Subcutaneous adipose tissue (tissue), 4 donors: ENCODE results near the gene LYZ. TPM values are rescaled to one million over a fixed set of nuclear protein-coding genes. Genes with fewer than 3 reads are reported as not detected.

ENCODE experiments used
- CTCF ChIP-seq: fragments of 450-650 bp; IDR thresholded peaks from one replicate; pipeline ENCODE4 v1.5.1; 2016; ENCODE audit warnings: low read depth, mild to moderate bottlenecking, control low read depth, antibody characterized with exemption, moderate library complexity
- total RNA-seq, 4 donors: library from RNA; depleted of rRNA; stranded (reverse); fragments of >200 nt; gene quantifications; one replicate each; pipeline ENCODE4 v1.1.0, GENCODE V29; 2016

The LYZ gene
- total RNA-seq = 100 to 1,000 TPM in 2 of 4 donors, 10 to 100 TPM in 2; 47.7 to 744 (median 119) TPM

GRCh38 chr12:69348162-69348938 is at the start of gene LYZ:
Gene LYZ, plus strand, starts transcription at chr12:69348381. Its CDS starts 28 bp downstream, at chr12:69348409.
- TF ChIP-seq CTCF = no peak

DNA sequence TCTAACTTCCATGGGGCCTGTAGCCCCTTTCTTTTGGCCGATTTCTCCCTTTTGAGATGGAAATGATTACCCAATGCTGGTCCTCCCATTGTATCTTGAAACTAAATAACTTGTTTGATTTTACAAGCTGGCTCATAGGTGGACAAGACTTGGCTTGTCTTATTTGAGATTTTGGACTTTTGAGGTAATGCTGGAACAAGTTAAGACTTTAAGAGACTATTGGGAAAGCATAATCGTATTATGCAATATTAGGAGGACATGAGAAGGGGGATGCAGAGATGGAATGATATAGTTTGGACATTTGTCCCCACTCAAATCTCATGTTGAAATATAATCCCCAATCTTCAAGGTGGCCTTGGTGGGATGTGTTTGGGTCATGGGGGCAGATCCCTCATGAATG is 49.2 kb upstream of the LYZ start:
- no peak for TF ChIP-seq CTCF

- no peak for TF ChIP-seq CTCF
These were observed 43.9 kb upstream of the LYZ start for GRCh38 chr12:69304284-69304683.

DNA sequence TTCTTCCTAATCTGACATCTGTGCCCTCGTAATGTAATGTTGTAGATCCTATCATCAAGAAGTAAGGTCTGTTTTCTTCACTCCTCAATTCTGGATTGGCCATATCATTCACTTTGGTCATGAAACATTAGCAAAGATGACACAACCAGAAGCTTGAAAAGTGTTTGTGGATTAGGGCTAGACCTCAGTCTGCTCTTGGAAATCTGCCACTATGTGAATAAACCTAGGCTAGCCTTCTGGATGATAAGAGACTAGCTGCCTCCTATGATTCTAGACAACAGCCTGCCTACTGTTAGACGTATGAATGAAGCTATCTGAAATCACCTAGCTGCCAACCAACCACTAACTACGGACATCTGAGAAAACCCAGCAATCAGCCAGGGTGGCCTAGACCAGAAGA is 38.7 kb upstream of the LYZ start:
- TF ChIP-seq CTCF = no peak

DNA sequence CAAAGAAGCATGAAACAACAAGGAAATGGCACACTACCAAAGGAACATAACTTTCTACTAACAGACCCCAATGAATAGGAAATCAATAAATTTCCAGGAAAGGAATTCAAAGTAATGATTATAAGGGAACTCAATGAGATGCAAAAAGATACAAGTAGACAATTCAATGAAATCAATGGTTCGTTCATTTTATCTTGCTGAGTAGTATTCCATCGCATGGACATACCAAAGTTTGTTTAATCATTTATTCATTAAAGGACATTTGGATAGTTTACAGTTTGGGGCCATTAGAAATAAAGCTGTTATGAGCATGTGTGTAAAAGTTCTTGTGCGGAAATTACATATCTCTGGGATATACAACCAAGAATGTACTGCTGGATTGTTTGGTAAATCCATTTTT is 35.0 kb upstream of the LYZ start:
- TF ChIP-seq CTCF = no peak

- TF ChIP-seq CTCF = no peak
These were observed 30.0 kb upstream of the LYZ start for GRCh38 chr12:69318225-69318624.

DNA sequence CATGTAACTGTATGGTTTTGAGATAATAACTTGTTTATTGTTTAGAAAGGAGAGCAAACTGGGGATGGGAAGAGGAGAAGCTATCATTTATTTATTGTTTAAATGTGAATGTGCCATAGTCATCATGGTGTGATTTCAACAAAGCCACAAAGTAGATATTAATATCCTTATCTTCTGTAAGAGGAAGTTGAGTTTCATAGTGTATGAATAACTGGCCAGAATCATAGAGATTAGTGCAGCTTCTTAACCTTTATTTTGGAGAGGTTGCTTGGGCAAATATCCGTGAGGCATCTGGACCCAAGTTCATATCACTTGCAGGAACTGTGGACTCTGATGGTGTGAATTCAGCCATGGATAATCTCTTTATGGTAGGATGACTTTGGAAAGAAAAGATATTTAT is 26.8 kb upstream of the LYZ start:
- TF ChIP-seq CTCF = no peak
